Spinal cord (tissue), 10 donors: ENCODE results near the gene SFN. TPM values are rescaled to one million over a fixed set of nuclear protein-coding genes. Genes with fewer than 3 reads are reported as not detected.
"Not testable (repeated sequence)": the region's sequence is repeated elsewhere in the genome, so short reads cannot be mapped to it uniquely, and the experiment has no call there.

Source experiments
- DNase-seq, 6 donors: peaks; one replicate each; pipeline versions ENCODE4 v3.0.0 to v3.0.0-alpha.2; 2013 to 2015; ENCODE audit warnings: low spot score in 6 of 6, low read depth in 4 of 6
- H3K27ac ChIP-seq: one replicate; pipeline ENCODE4 v1.5.1; 2013; ENCODE audit warnings: low read depth, low read length, control low read depth
- H3K27me3 ChIP-seq: one replicate; pipeline ENCODE4 v1.6.1; 2013; ENCODE audit warnings: low read length; ENCODE audit not compliant: control insufficient read depth, insufficient read depth
- H3K36me3 ChIP-seq: one replicate; pipeline ENCODE4 v1.6.1; 2013; ENCODE audit warnings: low read length; ENCODE audit not compliant: control insufficient read depth, insufficient read depth
- H3K4me1 ChIP-seq: one replicate; pipeline ENCODE4 v1.6.1; 2013; ENCODE audit warnings: low read length; ENCODE audit not compliant: control insufficient read depth, insufficient read depth
- H3K4me3 ChIP-seq: one replicate; pipeline ENCODE4 v1.5.1; 2013; ENCODE audit warnings: low read depth, low read length, control low read depth
- H3K9me3 ChIP-seq: one replicate; pipeline ENCODE4 v1.6.1; 2013; ENCODE audit warnings: low read length; ENCODE audit not compliant: control insufficient read depth, insufficient read depth
- WGBS: methylation state at CpG from one replicate; pipeline ENCODE4 v1.1.5; 2013; ENCODE audit warnings: missing lambda C conversion rate; ENCODE audit not compliant: insufficient coverage; 5-methylcytosine and 5-hydroxymethylcytosine counted together
- polyA plus RNA-seq, 2 donors: library from polyadenylated mRNA; unstranded; fragments of 120-200 nt; gene quantifications; one replicate each; pipeline ENCODE4 v1.2.1, GENCODE V29; 2013; ENCODE audit not compliant: insufficient read length in 2 of 2
- total RNA-seq, 2 donors: library from RNA; depleted of rRNA in 1 of 2; stranded (reverse); fragments of 120-200 nt in 1 of 2; fragments of >200 nt in 1 of 2; gene quantifications; one replicate each; pipeline versions ENCODE4 v1.2.3 to v1.2.4, GENCODE V29; 2013 to 2014
- donor health status: healthy.

The SFN gene
- total and polyA plus RNA-seq, 4 donors = 0.30 to 0.66 (median 0.32) TPM; not detected in 1

- no peak for DNase-seq
- H3K27me3 ChIP-seq = no peaks in the 10 kb centered on the region
- H3K4me3 ChIP-seq = no peak overlapping the region
- WGBS = 87% methylated on average over 4 of the region's 8 CpGs
- no peaks in the 10 kb centered on the region for H3K9me3 ChIP-seq
- peaks cover 75% of the 10 kb centered on the region for H3K36me3 ChIP-seq
- H3K4me1 ChIP-seq = no peaks in the 10 kb centered on the region
- no peak overlapping the region for H3K27ac ChIP-seq
These were observed 24.2 kb upstream of the SFN start for GRCh38 chr1:26838474-26839338.

DNA sequence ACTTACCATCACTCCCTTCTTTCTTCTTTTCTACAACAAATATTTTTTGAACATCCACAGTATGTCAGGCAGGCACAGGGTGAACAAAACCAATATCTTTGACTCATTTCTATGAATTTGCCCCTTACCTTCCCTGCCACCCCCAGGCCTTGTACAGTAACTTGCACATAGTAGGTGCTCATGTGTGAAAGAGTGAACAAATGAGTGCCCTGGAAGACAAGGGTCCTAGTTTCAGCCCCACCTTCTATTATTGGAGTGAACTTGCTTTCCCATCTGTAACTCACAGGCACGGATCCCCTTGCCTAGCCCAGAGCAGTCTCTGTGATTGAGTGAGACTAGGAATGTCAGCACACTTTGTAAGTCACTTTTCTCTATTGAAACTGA is 23.6 kb upstream of the SFN start:
- no peak overlapping the region for H3K27ac ChIP-seq
- no peak overlapping the region for H3K4me3 ChIP-seq
- DNase-seq = no peak
- H3K27me3 ChIP-seq = no peaks in the 10 kb centered on the region
- H3K36me3 ChIP-seq = peaks cover 71% of the 10 kb centered on the region
- no peaks in the 10 kb centered on the region for H3K4me1 ChIP-seq
- WGBS = 80% methylated on average over 1 of the region's 1 CpG
- no peaks in the 10 kb centered on the region for H3K9me3 ChIP-seq

GRCh38 chr1:26839779-26840178 is 23.2 kb upstream of the SFN start:
- H3K4me3 ChIP-seq = no peak overlapping the region
- peaks cover 67% of the 10 kb centered on the region for H3K36me3 ChIP-seq
- 91% methylated on average over 6 of the region's 6 CpGs for WGBS
- no peaks in the 10 kb centered on the region for H3K27me3 ChIP-seq
- DNase-seq = no peak
- H3K4me1 ChIP-seq = no peaks in the 10 kb centered on the region
- H3K27ac ChIP-seq = no peak overlapping the region
- no peaks in the 10 kb centered on the region for H3K9me3 ChIP-seq

- no peaks in the 10 kb centered on the region for H3K9me3 ChIP-seq
- WGBS = no CpG with 5 or more reads among the region's 13 CpGs
- peaks cover 63% of the 10 kb centered on the region for H3K36me3 ChIP-seq
- no peak overlapping the region for H3K27ac ChIP-seq
- peaks cover 11% of the 10 kb centered on the region for H3K4me1 ChIP-seq
- H3K27me3 ChIP-seq = no peaks in the 10 kb centered on the region
- peak in 2 of 6 donors; percentile 11 to 60 for DNase-seq
- H3K4me3 ChIP-seq = no peak overlapping the region
These were observed 18.3 kb upstream of the SFN start for GRCh38 chr1:26844424-26845196.

- H3K4me1 ChIP-seq = peaks cover 11% of the 10 kb centered on the region
- WGBS = 93% methylated on average over 5 of the region's 6 CpGs
- peaks cover 72% of the 10 kb centered on the region for H3K36me3 ChIP-seq
- not testable (repeated sequence) for H3K9me3 ChIP-seq, H3K4me3 ChIP-seq, H3K27ac ChIP-seq, DNase-seq, H3K27me3 ChIP-seq
These were observed 15.1 kb upstream of the SFN start for GRCh38 chr1:26847826-26848225.

- peaks cover 11% of the 10 kb centered on the region for H3K4me1 ChIP-seq
- WGBS = 93% methylated on average over 8 of the region's 10 CpGs
- H3K27me3 ChIP-seq = no peaks in the 10 kb centered on the region
- H3K4me3 ChIP-seq = no peak overlapping the region
- H3K36me3 ChIP-seq = peaks cover 71% of the 10 kb centered on the region
- DNase-seq = no peak
- H3K27ac ChIP-seq = no peak overlapping the region
- H3K9me3 ChIP-seq = no peaks in the 10 kb centered on the region
These were observed 14.4 kb upstream of the SFN start for GRCh38 chr1:26848499-26848898.

DNA sequence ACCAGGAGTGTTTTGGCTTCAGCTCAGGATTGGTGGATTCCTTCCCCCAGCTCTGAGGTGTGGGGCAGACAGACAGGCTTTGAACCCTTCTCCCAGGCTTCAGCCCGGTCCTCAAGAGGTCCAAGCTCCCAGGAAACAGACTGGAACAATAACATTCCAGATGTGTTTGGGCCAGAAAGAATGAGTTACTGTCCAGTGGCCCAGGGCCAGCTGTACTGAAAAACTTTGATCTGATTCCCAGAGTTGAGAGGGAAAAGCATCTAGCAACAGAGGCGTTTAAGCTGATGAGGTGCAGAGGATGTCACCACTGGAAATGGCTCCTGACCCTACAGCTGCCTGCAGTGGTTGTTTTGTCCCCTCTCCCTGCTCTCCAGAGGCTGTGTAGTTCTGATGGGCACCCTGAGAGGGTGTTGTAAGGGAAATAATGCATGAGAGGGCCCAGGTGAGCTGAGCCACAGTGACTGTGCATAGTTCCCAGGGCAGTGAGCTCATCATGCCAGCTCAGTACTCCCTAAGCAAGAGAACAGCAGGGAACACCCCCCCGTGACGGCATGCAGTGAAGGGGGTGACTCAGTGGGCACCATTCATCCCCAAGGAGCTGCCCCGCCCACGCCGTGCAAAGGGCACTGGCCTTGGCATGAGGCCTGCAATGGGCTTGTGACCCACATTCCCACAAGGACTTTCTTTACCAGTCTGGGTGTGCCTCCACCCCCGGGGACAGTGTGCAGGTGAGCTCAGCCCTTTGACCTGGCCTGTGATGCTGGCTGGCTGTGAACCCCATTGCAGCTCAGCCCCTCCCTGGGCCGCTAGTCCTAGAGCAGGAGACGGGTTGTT is 13.8 kb upstream of the SFN start:
- Histone ChIP-seq H3K4me1 (peaks cover 11% of the 10 kb centered on the region), H3K27me3 (no peaks in the 10 kb centered on the region), H3K4me3 (no peak overlapping the region), H3K36me3 (peaks cover 72% of the 10 kb centered on the region), H3K9me3 (no peaks in the 10 kb centered on the region), H3K27ac (no peak overlapping the region)
- DNase-seq = no peak
- 83% methylated on average over 10 of the region's 10 CpGs for WGBS

DNA sequence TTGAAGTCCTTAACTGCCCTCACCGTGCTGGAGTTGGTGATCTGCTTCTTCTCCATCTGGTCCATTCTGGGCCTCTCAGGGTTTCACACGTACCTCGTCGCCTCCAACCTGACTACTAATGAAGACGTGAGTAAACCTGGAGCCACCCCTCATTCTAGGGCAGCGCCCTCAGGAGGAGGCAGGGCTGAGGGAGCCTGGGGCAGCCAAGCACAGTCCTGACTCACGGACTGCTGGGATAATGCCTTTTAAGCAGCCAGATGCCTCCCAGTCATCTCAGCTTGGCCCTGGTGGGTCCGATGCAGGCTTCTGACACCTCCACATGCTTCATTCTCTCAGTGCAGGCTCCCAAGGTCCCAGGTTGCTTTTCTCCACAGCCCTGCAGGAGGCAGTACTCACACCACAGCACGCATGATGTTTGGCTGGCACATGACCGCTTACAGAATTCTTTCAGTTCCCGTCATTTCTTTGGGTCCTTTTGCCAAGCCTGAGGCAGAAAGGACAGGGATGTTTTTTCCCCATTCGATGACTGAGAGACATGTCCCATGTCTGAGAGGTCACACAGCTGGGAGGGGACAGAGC is 11.8 kb upstream of the SFN start:
- H3K4me3 ChIP-seq = no peak overlapping the region
- no peak for DNase-seq
- H3K27ac ChIP-seq = no peak overlapping the region
- H3K9me3 ChIP-seq = no peaks in the 10 kb centered on the region
- peaks cover 91% of the 10 kb centered on the region for H3K36me3 ChIP-seq
- peaks cover 11% of the 10 kb centered on the region for H3K4me1 ChIP-seq
- WGBS = 92% methylated on average over 10 of the region's 12 CpGs
- H3K27me3 ChIP-seq = no peaks in the 10 kb centered on the region

DNA sequence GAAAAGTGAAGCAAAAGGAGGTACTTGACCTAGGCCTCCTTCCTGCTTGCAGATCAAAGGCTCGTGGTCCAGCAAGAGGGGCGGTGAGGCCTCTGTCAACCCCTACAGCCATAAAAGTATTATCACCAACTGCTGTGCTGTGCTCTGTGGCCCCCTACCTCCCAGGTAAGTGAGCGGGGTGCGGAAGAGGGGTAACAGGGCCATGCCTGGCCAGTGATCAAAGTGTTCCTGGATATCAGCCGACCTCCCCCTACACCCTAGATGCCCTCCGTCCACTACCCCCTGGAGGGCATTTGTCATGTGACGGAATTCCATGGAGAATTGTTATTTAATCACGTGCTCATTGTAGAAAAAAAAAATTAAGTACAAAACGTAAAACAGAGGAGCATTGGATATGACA is 10.2 kb upstream of the SFN start:
- no peaks in the 10 kb centered on the region for H3K27me3 ChIP-seq
- H3K4me1 ChIP-seq = peaks cover 11% of the 10 kb centered on the region
- DNase-seq = no peak
- no peaks in the 10 kb centered on the region for H3K9me3 ChIP-seq
- WGBS = 78% methylated on average over 6 of the region's 9 CpGs
- H3K27ac ChIP-seq = no peak overlapping the region
- H3K4me3 ChIP-seq = no peak overlapping the region
- H3K36me3 ChIP-seq = peaks cover 96% of the 10 kb centered on the region
